B cell (primary cell): ENCODE measurements around the gene MOB1B. TPM values are rescaled to one million over a fixed set of nuclear protein-coding genes. Genes with fewer than 3 reads are reported as not detected.
A peak's percentile ranks its signal among the peaks of the same experiment; 100 is the strongest.

ENCODE experiments used
- ATAC-seq: fragments of 200-7000 bp; cut with Tn5 transposase; one replicate; pipeline ENCODE4 v1.10.0; 2021; ENCODE audit warnings: low read depth, mild to moderate bottlenecking, moderate number of reproducible peaks, moderate library complexity
- CTCF ChIA-PET: fragments of 350-600 bp; sonication (Branson Sonifier 250); formaldehyde crosslinking; loops from one replicate; lab custom pipeline; 2021; ENCODE audit warnings: antibody characterized with exemption, inconsistent platforms; lab: Charles Lee
- POLR2A ChIA-PET: fragments of 350-600 bp; sonication (Branson Sonifier 250); formaldehyde crosslinking; loops from one replicate; lab custom pipeline; 2021; ENCODE audit warnings: antibody characterized with exemption; lab: Charles Lee
- DNase-seq: peaks from one replicate; pipeline ENCODE4 v3.0.0; 2013
- H2AFZ ChIP-seq: 2 replicates; pipeline ENCODE4 v1.6.1; 2012; ENCODE audit warnings: mild to moderate bottlenecking, low read depth, low read length; ENCODE audit not compliant: insufficient read depth, poor library complexity, severe bottlenecking
- H3K27ac ChIP-seq, 2 donors: 1 replicate in 1 of 2; 2 replicates in 1 of 2; pipeline ENCODE4 v1.5.1; 2012 to 2013; ENCODE audit warnings: low read length in 2 of 2, mild to moderate bottlenecking in 2 of 2, moderate library complexity in 1 of 2
- H3K27me3 ChIP-seq, 4 experiments: fragments of 200-600 bp in 1 of 4; sonication (generic) in 1 of 4; replicated peaks in 1 of 4; 1 replicate in 2 of 4; 2 replicates in 2 of 4; pipeline versions ENCODE4 v1.6.1 to v1.7.0; 2013 to 2016; ENCODE audit warnings: low read length in 3 of 4, mild to moderate bottlenecking in 2 of 4, mixed read lengths in 1 of 4, moderate library complexity in 1 of 4; ENCODE audit not compliant: insufficient read depth in 4 of 4, control insufficient read depth in 3 of 4; ENCODE audit errors: control extremely low read depth in 1 of 4
- H3K36me3 ChIP-seq, 2 experiments: replicated peaks in 1 of 2; 1 replicate in 1 of 2; 2 replicates in 1 of 2; pipeline versions ENCODE4 v1.6.1 to v1.7.1; 2013; ENCODE audit warnings: low read length in 1 of 2; ENCODE audit not compliant: insufficient read depth in 2 of 2, control insufficient read depth in 1 of 2; ENCODE audit errors: control extremely low read depth in 1 of 2, extremely low read depth in 1 of 2
- H3K4me1 ChIP-seq, 2 donors: fragments of 200-600 bp in 1 of 2; sonication (generic) in 1 of 2; 1 replicate in 1 of 2; 2 replicates in 1 of 2; pipeline versions ENCODE4 v1.5.1 to v1.6.1; 2013 to 2017; ENCODE audit warnings: low read length in 2 of 2; ENCODE audit not compliant: control insufficient read depth in 2 of 2, insufficient read depth in 2 of 2
- H3K4me2 ChIP-seq: replicated peaks from 2 replicates; pipeline ENCODE3; 2012; ENCODE audit warnings: mild to moderate bottlenecking, low read depth, low read length; ENCODE audit not compliant: poor library complexity, severe bottlenecking
- H3K4me3 ChIP-seq, 5 experiments: fragments of 200-600 bp in 1 of 5; sonication (generic) in 1 of 5; 1 replicate in 3 of 5; 2 replicates in 2 of 5; pipeline versions ENCODE4 v1.5.1 to v1.7.0; 2011 to 2016; ENCODE audit warnings: low read length in 4 of 5, mild to moderate bottlenecking in 4 of 5, low read depth in 2 of 5, control low read depth in 1 of 5, moderate library complexity in 1 of 5; ENCODE audit not compliant: insufficient read depth in 1 of 5; ENCODE audit errors: control extremely low read depth in 1 of 5, extremely low read depth in 1 of 5
- H3K79me2 ChIP-seq: fragments of 200-600 bp; sonication (generic); one replicate; pipeline ENCODE4 v1.6.0; 2016; ENCODE audit warnings: low read length; ENCODE audit not compliant: control insufficient read depth, insufficient read depth
- H3K9ac ChIP-seq: fragments of 200-600 bp; sonication (generic); 2 replicates; pipeline ENCODE4 v1.6.1; 2017; ENCODE audit warnings: mild to moderate bottlenecking, low read length, moderate library complexity
- H3K9me3 ChIP-seq, 3 donors: one replicate each; pipeline versions ENCODE4 v1.6.1 to v1.7.1; 2013; ENCODE audit warnings: low read length in 2 of 3; ENCODE audit not compliant: control insufficient read depth in 2 of 3, insufficient read depth in 1 of 3; ENCODE audit errors: control extremely low read depth in 1 of 3
- H4K20me1 ChIP-seq: 2 replicates; pipeline ENCODE4 v1.6.0; 2012; ENCODE audit warnings: mild to moderate bottlenecking, low read length; ENCODE audit not compliant: insufficient read depth, control insufficient read depth, poor library complexity, severe bottlenecking
- H3K27ac Mint-ChIP-seq: one replicate; pipeline ENCODE4 v1.8.0; 2021; ENCODE audit warnings: mixed read lengths
- H3K27me3 Mint-ChIP-seq: one replicate; pipeline ENCODE4 v1.8.0; 2021; ENCODE audit warnings: mixed read lengths
- H3K4me1 Mint-ChIP-seq: one replicate; pipeline ENCODE4 v1.8.0; 2021; ENCODE audit warnings: mixed read lengths
- H3K4me3 Mint-ChIP-seq: one replicate; pipeline ENCODE4 v1.8.0; 2021; ENCODE audit warnings: mixed read lengths
- H3K9me3 Mint-ChIP-seq: one replicate; pipeline ENCODE4 v1.8.0; 2022; ENCODE audit warnings: mixed read lengths; ENCODE audit not compliant: insufficient read depth
- EZH2 ChIP-seq: IDR thresholded peaks from 2 replicates; pipeline ENCODE4 v1.6.1; 2012; ENCODE audit warnings: borderline replicate concordance, low read depth, mild to moderate bottlenecking, moderate library complexity, low read length; ENCODE audit not compliant: insufficient read depth, poor library complexity, severe bottlenecking
- WGBS: methylation state at CpG from one replicate; pipeline ENCODE4 v1.1.5; 2013; ENCODE audit warnings: missing lambda C conversion rate; ENCODE audit not compliant: insufficient coverage; 5-methylcytosine and 5-hydroxymethylcytosine counted together
- intact Hi-C: fragments of 100-400 bp; cut with micrococcal nuclease; formaldehyde crosslinking; loops from one replicate; pipeline ENCODE4 v1.10.0; 2022
- polyA plus RNA-seq: library from polyadenylated mRNA; depleted of rRNA; stranded (reverse); fragments of >200 nt; gene quantifications from 2 replicates; pipeline ENCODE4 v1.2.3, GENCODE V29; 2012
- total RNA-seq, 2 donors: library from RNA; stranded (reverse); fragments of 120-200 nt in 1 of 2; gene quantifications; 1 replicate in 1 of 2; 2 replicates in 1 of 2; pipeline versions ENCODE4 v1.2.3 to v1.2.4, GENCODE V29; 2013 to 2022
- TF ChIP-seq, protein P1 (sequence below): fragments of 200-600 bp; IDR thresholded peaks from one replicate; pipeline ENCODE4 v1.8.0; 2022; ENCODE audit warnings: antibody characterized with exemption, mild to moderate bottlenecking

MOB1B gene
- total and polyA plus RNA-seq, 2 donors (not counting 1 experiment from before 2014, with no cell fraction given): 2.3 to 30.4 TPM

DNA sequence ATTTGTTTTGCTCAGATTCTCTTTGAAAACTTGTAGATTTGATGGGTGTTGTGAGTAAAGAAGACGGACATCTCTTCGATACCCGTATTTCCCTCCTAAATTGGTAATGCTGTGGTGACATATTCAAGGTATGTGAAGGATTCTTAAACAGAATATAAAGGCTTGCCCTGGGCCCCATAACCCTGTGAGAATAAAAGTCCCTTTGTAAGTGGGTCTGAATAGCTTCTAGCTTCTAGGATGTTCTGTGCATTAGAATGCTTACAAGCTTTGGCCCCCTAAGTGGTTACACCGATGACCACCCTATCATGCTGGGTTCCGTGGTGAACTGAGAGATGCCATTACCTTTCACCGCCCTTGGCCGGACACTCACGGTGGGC, 574 bp upstream of the MOB1B start:
- Mint-ChIP-seq H3K27me3 (no peaks in the 10 kb centered on the region), H3K27ac (peak overlapping the region; percentile 89), H3K9me3 (no peaks in the 10 kb centered on the region), H3K4me3 (peak overlapping the region; percentile 99), H3K4me1 (peaks cover 25% of the 10 kb centered on the region)
- peak overlapping the region; percentile 100 for H2AFZ ChIP-seq
- H3K27ac ChIP-seq: peak overlapping the region in 1 of 2 donors; percentile 76
- H3K4me2 ChIP-seq: peak overlapping the region; percentile 99
- H3K4me3 ChIP-seq: peak overlapping the region; percentile 71 to 98 (median 77)
- ChIA-PET CTCF (interaction anchor here (0.8 to 2.4 kb wide), 16 partner anchors 9 to 196 kb away, joined by 3 to 19 read pairs (median 4); partner anchors contain the start of gene GRSF1), POLR2A (interaction anchor here (0.6 to 1.7 kb wide), 11 partner anchors 26 to 245 kb away, joined by 3 to 11 read pairs (median 3); partner anchors contain the start of genes DCK and GRSF1)
- no peaks in the 10 kb centered on the region for H3K9me3 ChIP-seq
- ATAC-seq: no peak
- peaks cover 44% of the 10 kb centered on the region for H3K79me2 ChIP-seq
- no peak for DNase-seq
- no peaks in the 10 kb centered on the region for H3K36me3 ChIP-seq
- H3K9ac ChIP-seq: peak overlapping the region; percentile 99
- H4K20me1 ChIP-seq: no peaks in the 10 kb centered on the region
- H3K27me3 ChIP-seq: no peaks in the 10 kb centered on the region
- TF ChIP-seq, protein P1, sequence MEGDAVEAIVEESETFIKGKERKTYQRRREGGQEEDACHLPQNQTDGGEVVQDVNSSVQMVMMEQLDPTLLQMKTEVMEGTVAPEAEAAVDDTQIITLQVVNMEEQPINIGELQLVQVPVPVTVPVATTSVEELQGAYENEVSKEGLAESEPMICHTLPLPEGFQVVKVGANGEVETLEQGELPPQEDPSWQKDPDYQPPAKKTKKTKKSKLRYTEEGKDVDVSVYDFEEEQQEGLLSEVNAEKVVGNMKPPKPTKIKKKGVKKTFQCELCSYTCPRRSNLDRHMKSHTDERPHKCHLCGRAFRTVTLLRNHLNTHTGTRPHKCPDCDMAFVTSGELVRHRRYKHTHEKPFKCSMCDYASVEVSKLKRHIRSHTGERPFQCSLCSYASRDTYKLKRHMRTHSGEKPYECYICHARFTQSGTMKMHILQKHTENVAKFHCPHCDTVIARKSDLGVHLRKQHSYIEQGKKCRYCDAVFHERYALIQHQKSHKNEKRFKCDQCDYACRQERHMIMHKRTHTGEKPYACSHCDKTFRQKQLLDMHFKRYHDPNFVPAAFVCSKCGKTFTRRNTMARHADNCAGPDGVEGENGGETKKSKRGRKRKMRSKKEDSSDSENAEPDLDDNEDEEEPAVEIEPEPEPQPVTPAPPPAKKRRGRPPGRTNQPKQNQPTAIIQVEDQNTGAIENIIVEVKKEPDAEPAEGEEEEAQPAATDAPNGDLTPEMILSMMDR: no peak
- TF ChIP-seq EZH2: no peak
- intact Hi-C loops: loop anchor here (1.0 to 10.0 kb wide), 2 partner anchors 62 to 167 kb away; partner anchors contain the start of gene GRSF1
- 29% methylated on average over 7 of the region's 8 CpGs for WGBS
- H3K4me1 ChIP-seq: peaks cover 13% of the 10 kb centered on the region in 2 donors
